Measurements from ENCODE around the gene ZNF236. TPM values are rescaled to one million over a fixed set of nuclear protein-coding genes. Genes with fewer than 3 reads are reported as not detected.

Gene ZNF236
- total RNA-seq, 1 experiment from 2014 or later, result 7.7 TPM

DNA sequence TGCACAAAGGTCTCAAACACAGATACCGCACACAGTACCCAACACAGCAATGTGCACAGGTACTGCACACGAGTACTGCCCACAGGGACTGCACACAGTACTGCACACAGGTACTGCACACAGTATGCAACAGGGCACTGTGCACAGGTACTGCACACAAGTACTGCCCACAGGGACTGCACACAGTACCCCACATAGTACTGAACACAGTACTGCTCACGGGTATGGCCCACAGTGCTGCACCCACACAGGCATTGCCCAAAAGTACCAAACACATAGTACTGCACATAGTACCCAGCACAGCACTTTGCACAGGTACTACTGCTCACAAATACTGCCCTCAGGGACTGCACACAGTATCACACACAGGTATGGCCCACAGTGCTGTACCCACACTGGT lies 73.1 kb downstream of the ZNF236 start:
- Histone ChIP-seq H3K27ac (no peak overlapping the region), H3K4me3 (no peak overlapping the region), H3K9me3 (replicated peaks) (no peaks in the 10 kb centered on the region), H3K4me1 (no peaks in the 10 kb centered on the region), H3K27me3 (no peaks in the 10 kb centered on the region), H3K36me3 (peaks cover 25% of the 10 kb centered on the region)
- DNase-seq, result no peak

GRCh38 chr18:76896677-76897076 lies 74.3 kb downstream of the ZNF236 start:
- Histone ChIP-seq H3K4me1 (no peaks in the 10 kb centered on the region), H3K27me3 (no peaks in the 10 kb centered on the region), H3K4me3 (no peak overlapping the region), H3K36me3 (peaks cover 25% of the 10 kb centered on the region), H3K27ac (no peak overlapping the region), H3K9me3 (replicated peaks) (no peaks in the 10 kb centered on the region)
- no peak for DNase-seq

DNA sequence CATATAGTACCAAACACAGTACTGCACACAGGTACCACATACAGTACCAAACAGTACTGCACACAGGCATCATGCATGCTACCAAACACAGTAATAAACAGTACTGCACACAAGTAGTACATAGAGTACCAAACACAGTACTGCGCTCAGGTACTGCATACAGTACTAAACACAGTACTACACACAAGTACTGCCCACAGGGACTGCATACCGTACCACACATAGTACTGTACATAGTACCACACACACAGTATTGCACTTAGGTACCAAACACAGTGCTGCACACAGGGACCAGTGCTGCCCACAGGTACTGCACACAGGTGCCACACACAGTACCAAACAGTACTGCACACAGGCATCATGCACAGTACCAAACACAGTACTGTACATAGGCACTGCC lies 74.9 kb downstream of the ZNF236 start:
- Histone ChIP-seq H3K9me3 (replicated peaks) (no peaks in the 10 kb centered on the region), H3K36me3 (peaks cover 25% of the 10 kb centered on the region), H3K27me3 (no peaks in the 10 kb centered on the region), H3K4me1 (no peaks in the 10 kb centered on the region), H3K27ac (no peak overlapping the region), H3K4me3 (no peak overlapping the region)
- DNase-seq, result no peak

- Histone ChIP-seq H3K9me3 (replicated peaks) (no peaks in the 10 kb centered on the region), H3K4me1 (no peaks in the 10 kb centered on the region), H3K4me3 (no peak overlapping the region), H3K27ac (no peak overlapping the region), H3K36me3 (no peaks in the 10 kb centered on the region), H3K27me3 (no peaks in the 10 kb centered on the region)
- no peak for DNase-seq
Observed at GRCh38 chr18:76903386-76903785, 81.0 kb downstream of the ZNF236 start.

- DNase-seq, result no peak
Observed at GRCh38 chr18:76905821-76906220, 83.5 kb downstream of the ZNF236 start.

DNA sequence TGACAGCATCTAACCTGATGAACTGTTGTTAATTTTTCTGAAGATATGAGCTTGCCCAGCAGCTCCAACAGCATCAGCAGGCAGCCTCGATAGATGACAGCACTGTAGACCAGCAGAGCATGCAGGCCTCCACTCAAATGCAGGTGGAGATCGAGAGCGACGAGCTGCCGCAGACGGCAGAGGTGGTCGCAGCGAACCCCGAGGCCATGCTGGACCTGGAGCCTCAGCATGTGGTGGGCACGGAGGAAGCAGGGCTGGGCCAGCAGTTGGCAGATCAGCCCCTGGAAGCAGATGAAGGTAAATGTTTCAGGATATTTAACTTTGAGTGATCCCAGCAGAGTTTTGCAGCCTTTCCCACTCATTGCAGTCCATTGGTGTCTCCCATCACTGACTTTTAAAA lies 85.9 kb downstream of the ZNF236 start:
- Histone ChIP-seq H3K9me3 (replicated peaks) (no peaks in the 10 kb centered on the region), H3K27ac (no peak overlapping the region), H3K27me3 (no peaks in the 10 kb centered on the region), H3K4me1 (no peaks in the 10 kb centered on the region), H3K4me3 (no peak overlapping the region), H3K36me3 (no peaks in the 10 kb centered on the region)
- no peak for DNase-seq

More at GRCh38 chr18:76905821-76906220, 83.5 kb downstream of the ZNF236 start:
- no peaks in the 10 kb centered on the region for H3K27me3 ChIP-seq
- H3K27ac ChIP-seq, result no peak overlapping the region
- no peaks in the 10 kb centered on the region for H3K36me3 ChIP-seq
- H3K9me3 ChIP-seq (replicated peaks), result no peaks in the 10 kb centered on the region
- H3K4me3 ChIP-seq, result no peak overlapping the region
- H3K4me1 ChIP-seq, result no peaks in the 10 kb centered on the region

- Histone ChIP-seq H3K9me3 (replicated peaks) (no peaks in the 10 kb centered on the region), H3K4me1 (no peaks in the 10 kb centered on the region), H3K36me3 (no peaks in the 10 kb centered on the region), H3K4me3 (no peak overlapping the region), H3K27me3 (no peaks in the 10 kb centered on the region), H3K27ac (no peak overlapping the region)
- DNase-seq, result no peak
Observed at GRCh38 chr18:76909439-76909838, 87.1 kb downstream of the ZNF236 start.

- Histone ChIP-seq H3K9me3 (replicated peaks) (no peaks in the 10 kb centered on the region), H3K4me3 (no peak overlapping the region), H3K27ac (no peak overlapping the region), H3K36me3 (no peaks in the 10 kb centered on the region; the same call in 1 of the 2 replicates), H3K4me1 (no peaks in the 10 kb centered on the region), H3K27me3 (no peaks in the 10 kb centered on the region)
- DNase-seq, result no peak
Observed at GRCh38 chr18:76911440-76911839, 89.1 kb downstream of the ZNF236 start.

- H3K9me3 ChIP-seq (replicated peaks), result no peaks in the 10 kb centered on the region
- H3K27ac ChIP-seq, result no peak overlapping the region
- H3K4me1 ChIP-seq, result no peaks in the 10 kb centered on the region
- DNase-seq, result no peak
- no peaks in the 10 kb centered on the region for H3K27me3 ChIP-seq
- H3K4me3 ChIP-seq, result no peak overlapping the region
- H3K36me3 ChIP-seq, result no peaks in the 10 kb centered on the region; the same call in 1 of the 2 replicates
Observed at GRCh38 chr18:76913583-76913982, 91.2 kb downstream of the ZNF236 start.

DNA sequence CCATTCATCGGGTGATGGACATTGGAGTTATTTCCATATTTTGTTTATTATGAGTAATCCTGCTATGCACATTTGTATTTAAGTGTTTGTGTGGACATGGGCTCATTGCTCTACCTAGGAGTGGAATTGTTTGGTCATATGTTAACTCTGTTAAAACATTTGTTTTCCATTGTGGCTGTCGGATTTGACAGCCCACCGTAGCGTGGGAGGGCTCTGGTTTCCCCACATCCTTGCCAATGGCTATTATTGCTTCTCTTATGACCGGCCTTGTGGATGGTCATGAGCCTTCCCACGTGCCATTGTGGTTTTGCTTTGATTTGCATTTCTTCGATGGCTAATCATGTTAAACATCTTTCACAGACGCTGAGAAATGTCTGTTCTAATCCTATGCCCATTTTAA lies 92.0 kb downstream of the ZNF236 start:
- no peaks in the 10 kb centered on the region for H3K27me3 ChIP-seq
- no peak overlapping the region for H3K27ac ChIP-seq
- no peak overlapping the region for H3K4me3 ChIP-seq
- H3K36me3 ChIP-seq, result no peaks in the 10 kb centered on the region; the same call in 1 of the 2 replicates
- H3K4me1 ChIP-seq, result no peaks in the 10 kb centered on the region
- DNase-seq, result no peak
- H3K9me3 ChIP-seq (replicated peaks), result no peaks in the 10 kb centered on the region

GRCh38 chr18:76914796-76915195 lies 92.4 kb downstream of the ZNF236 start:
- DNase-seq, result no peak
- H3K4me1 ChIP-seq, result no peaks in the 10 kb centered on the region
- H3K4me3 ChIP-seq, result no peak overlapping the region
- no peaks in the 10 kb centered on the region; the same call in 1 of the 2 replicates for H3K36me3 ChIP-seq
- H3K27me3 ChIP-seq, result no peaks in the 10 kb centered on the region
- no peaks in the 10 kb centered on the region for H3K9me3 ChIP-seq (replicated peaks)
- H3K27ac ChIP-seq, result no peak overlapping the region

- H3K27me3 ChIP-seq, result no peaks in the 10 kb centered on the region
- no peaks in the 10 kb centered on the region; the same call in 1 of the 2 replicates for H3K36me3 ChIP-seq
- no peaks in the 10 kb centered on the region for H3K4me1 ChIP-seq
- no peaks in the 10 kb centered on the region for H3K9me3 ChIP-seq (replicated peaks)
- H3K4me3 ChIP-seq, result no peak overlapping the region
- no peak for DNase-seq
- H3K27ac ChIP-seq, result no peak overlapping the region
Observed at GRCh38 chr18:76915456-76915855, 93.1 kb downstream of the ZNF236 start.

- Histone ChIP-seq H3K4me1 (peaks cover 7% of the 10 kb centered on the region; the same call in 1 of the 2 replicates), H3K36me3 (no peaks in the 10 kb centered on the region), H3K27ac (no peak overlapping the region), H3K9me3 (replicated peaks) (no peaks in the 10 kb centered on the region), H3K27me3 (no peaks in the 10 kb centered on the region), H3K4me3 (no peak overlapping the region)
- DNase-seq, result no peak
Observed at GRCh38 chr18:76920974-76921373, 98.6 kb downstream of the ZNF236 start.

DNA sequence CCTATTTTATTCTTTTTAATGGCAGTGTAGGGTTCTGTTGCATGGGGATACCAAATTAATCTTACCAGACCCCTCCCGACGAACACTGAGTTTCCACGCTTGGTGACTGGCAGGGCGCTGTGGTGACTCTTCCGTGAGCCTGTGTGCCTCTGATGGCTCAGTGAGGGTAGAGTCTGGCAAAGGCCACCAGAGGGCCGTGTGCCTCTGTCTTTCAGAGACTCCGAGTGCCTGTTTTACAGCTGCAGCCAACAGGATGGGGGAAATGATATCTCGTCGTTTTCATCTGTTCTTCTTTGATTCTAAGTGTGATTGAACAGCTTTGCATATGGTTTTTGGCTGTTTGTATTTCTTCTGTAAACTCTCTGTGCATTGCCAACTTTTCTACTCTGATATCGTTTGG lies 99.8 kb downstream of the ZNF236 start:
- Histone ChIP-seq H3K4me3 (no peak overlapping the region), H3K36me3 (no peaks in the 10 kb centered on the region), H3K27me3 (no peaks in the 10 kb centered on the region), H3K27ac (no peak overlapping the region), H3K4me1 (peaks cover 7% of the 10 kb centered on the region; the same call in 1 of the 2 replicates), H3K9me3 (replicated peaks) (no peaks in the 10 kb centered on the region)
- DNase-seq, result peak; percentile 9 to 41

DNA sequence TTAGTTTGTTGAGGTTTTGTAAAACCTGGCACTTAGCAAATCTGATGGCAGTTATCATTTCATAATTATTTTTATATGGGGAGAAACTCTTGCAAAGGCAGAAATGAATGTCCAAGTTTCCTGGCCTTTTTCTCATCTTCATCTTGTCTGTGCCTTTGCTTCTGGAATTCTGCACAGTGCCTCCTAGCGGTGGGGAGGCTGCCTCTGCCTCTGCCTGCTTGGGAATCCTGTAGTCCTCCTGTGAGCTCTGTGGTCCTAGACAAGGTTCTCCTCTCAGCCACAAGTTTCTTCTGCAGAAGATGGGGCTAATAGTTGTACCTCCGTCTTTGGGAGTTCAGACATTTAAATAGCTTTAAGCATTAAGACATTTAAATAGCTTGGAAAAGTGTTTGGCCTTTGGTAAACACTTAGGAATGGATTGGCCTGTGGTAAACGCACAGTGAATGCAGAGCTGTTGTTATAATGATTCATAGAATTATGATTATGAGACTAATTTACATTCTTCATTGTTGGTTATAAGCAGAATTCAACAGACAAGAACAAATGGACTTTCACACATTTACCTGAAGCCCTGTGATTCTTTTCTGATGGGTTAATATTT lies 101.2 kb downstream of the ZNF236 start:
- Histone ChIP-seq H3K4me1 (peaks cover 7% of the 10 kb centered on the region; the same call in 1 of the 2 replicates), H3K36me3 (no peaks in the 10 kb centered on the region), H3K27me3 (no peaks in the 10 kb centered on the region), H3K27ac (no peak overlapping the region), H3K4me3 (no peak overlapping the region), H3K9me3 (replicated peaks) (no peaks in the 10 kb centered on the region)
- DNase-seq, result peak in 1 of 2 experiments; percentile 5

DNA sequence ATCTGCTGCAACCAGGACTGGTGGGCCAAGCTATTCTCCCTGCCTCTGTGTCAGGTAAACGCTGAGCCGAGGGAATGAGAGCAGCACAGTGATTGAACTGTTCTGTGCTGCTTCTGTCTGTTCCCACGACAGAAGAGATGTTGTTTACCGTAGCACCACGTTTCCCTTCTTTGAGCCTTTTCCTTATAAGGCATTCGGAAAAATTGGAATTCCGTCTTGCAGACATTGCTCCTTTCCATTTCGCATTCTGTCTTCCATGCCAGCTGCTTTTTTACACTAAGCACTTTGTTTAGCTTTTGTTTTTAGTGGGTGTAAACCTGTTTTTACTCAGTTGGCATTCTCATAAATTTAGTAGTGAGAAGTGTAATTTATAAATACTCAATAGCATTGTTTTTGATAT lies 103.1 kb downstream of the ZNF236 start:
- Histone ChIP-seq H3K27ac (peak overlapping the region; percentile 60), H3K9me3 (replicated peaks) (no peaks in the 10 kb centered on the region), H3K36me3 (no peaks in the 10 kb centered on the region), H3K4me3 (no peak overlapping the region), H3K4me1 (peaks cover 7% of the 10 kb centered on the region; the same call in 1 of the 2 replicates), H3K27me3 (no peaks in the 10 kb centered on the region)
- DNase-seq, result no peak

Measured in SJCRH30 (cell line).